Calu3 (cell line): ENCODE data around the gene MAB21L2. TPM values are rescaled to one million over a fixed set of nuclear protein-coding genes. Genes with fewer than 3 reads are reported as not detected.

ENCODE experiments used
- BruUV-seq: library from RNA; stranded (reverse); fragments of 400-500 nt; replicated peaks from 2 replicates; lab custom pipeline; 2021; lab: Mats Ljungman, UMichigan
- CTCF ChIA-PET: fragments of 300-600 bp; sonication (Branson Sonifier 250); formaldehyde crosslinking; loops from one replicate; lab custom pipeline; 2022; ENCODE audit warnings: antibody characterized with exemption; lab: Charles Lee
- DNase-seq: peaks from one replicate; pipeline ENCODE4 v3.0.0; 2022
- H3K27ac Mint-ChIP-seq: one replicate; pipeline ENCODE4 v1.8.0; 2022; ENCODE audit warnings: mixed read lengths; ENCODE audit not compliant: unreplicated experiment
- H3K27me3 Mint-ChIP-seq: one replicate; pipeline ENCODE4 v1.8.0; 2022; ENCODE audit warnings: mixed read lengths; ENCODE audit not compliant: unreplicated experiment
- H3K36me3 Mint-ChIP-seq: one replicate; pipeline ENCODE4 v1.8.0; 2022; ENCODE audit warnings: mild to moderate bottlenecking, moderate library complexity, mixed read lengths; ENCODE audit not compliant: insufficient read depth, unreplicated experiment
- H3K4me1 Mint-ChIP-seq: one replicate; pipeline ENCODE4 v1.8.0; 2022; ENCODE audit warnings: mild to moderate bottlenecking, low read depth, mixed read lengths; ENCODE audit not compliant: unreplicated experiment
- H3K4me3 Mint-ChIP-seq: one replicate; pipeline ENCODE4 v1.8.0; 2022; ENCODE audit warnings: mild to moderate bottlenecking, low read depth, moderate library complexity, mixed read lengths; ENCODE audit not compliant: unreplicated experiment
- H3K9me3 Mint-ChIP-seq: one replicate; pipeline ENCODE4 v1.8.0; 2022; ENCODE audit warnings: low read depth, mixed read lengths; ENCODE audit not compliant: unreplicated experiment
- intact Hi-C: fragments of 100-400 bp; cut with micrococcal nuclease; formaldehyde crosslinking; loops from one replicate; pipeline ENCODE4 v1.10.0; 2022; ENCODE audit not compliant: unreplicated experiment
- total RNA-seq: library from RNA; stranded (reverse); gene quantifications from 2 replicates; pipeline ENCODE4 v1.2.3, GENCODE V29; 2022
- TF ChIP-seq, protein P1 (sequence below): fragments of 200-600 bp; IDR thresholded peaks from one replicate; pipeline ENCODE4 v1.8.0; 2022; ENCODE audit warnings: antibody characterized with exemption; ENCODE audit not compliant: unreplicated experiment

MAB21L2 gene
- total RNA-seq, 1 experiment from 2014 or later, result 0.17 TPM

DNA sequence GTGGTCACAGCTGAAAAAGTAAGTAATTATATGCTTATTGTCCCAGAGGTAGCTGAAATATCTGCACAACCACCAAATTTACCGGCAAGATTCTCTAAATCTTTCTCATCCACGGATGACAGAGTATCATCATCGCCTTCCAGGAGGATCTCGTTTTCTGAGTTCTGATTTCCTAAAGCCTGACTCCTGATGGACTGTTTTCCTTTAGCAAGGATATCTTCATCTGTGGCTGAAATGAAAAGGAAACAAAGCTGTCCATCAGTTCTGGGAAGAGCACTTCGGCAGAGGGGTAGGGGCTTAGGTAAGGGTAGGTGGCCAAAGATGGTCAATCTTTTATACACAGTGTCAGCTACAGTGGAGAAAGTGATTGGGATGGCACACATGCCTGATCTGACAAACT, 8.7 kb downstream of the MAB21L2 start:
- intact Hi-C loops, result loop anchor here (5.0 kb wide), 1 partner anchor 293 kb away; no protein-coding TSS in a partner anchor
- H3K4me1 Mint-ChIP-seq, result no peaks in the 10 kb centered on the region
- H3K4me3 Mint-ChIP-seq, result no peak overlapping the region
- no peaks in the 10 kb centered on the region for H3K36me3 Mint-ChIP-seq
- CTCF ChIA-PET, result no interaction called here
- DNase-seq, result no peak
- no peaks in the 10 kb centered on the region for H3K9me3 Mint-ChIP-seq
- TF ChIP-seq, protein P1, sequence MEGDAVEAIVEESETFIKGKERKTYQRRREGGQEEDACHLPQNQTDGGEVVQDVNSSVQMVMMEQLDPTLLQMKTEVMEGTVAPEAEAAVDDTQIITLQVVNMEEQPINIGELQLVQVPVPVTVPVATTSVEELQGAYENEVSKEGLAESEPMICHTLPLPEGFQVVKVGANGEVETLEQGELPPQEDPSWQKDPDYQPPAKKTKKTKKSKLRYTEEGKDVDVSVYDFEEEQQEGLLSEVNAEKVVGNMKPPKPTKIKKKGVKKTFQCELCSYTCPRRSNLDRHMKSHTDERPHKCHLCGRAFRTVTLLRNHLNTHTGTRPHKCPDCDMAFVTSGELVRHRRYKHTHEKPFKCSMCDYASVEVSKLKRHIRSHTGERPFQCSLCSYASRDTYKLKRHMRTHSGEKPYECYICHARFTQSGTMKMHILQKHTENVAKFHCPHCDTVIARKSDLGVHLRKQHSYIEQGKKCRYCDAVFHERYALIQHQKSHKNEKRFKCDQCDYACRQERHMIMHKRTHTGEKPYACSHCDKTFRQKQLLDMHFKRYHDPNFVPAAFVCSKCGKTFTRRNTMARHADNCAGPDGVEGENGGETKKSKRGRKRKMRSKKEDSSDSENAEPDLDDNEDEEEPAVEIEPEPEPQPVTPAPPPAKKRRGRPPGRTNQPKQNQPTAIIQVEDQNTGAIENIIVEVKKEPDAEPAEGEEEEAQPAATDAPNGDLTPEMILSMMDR, result no peak
- H3K27me3 Mint-ChIP-seq, result no peaks in the 10 kb centered on the region
- no TSS peak for BruUV-seq
- H3K27ac Mint-ChIP-seq, result no peak overlapping the region

- no peaks in the 10 kb centered on the region for H3K9me3 Mint-ChIP-seq
- H3K27ac Mint-ChIP-seq, result no peak overlapping the region
- intact Hi-C loops, result loop anchor here (5.0 kb wide), 1 partner anchor 294 kb away; no protein-coding TSS in a partner anchor
- DNase-seq, result no peak
- no peaks in the 10 kb centered on the region for H3K4me1 Mint-ChIP-seq
- H3K4me3 Mint-ChIP-seq, result no peak overlapping the region
- H3K27me3 Mint-ChIP-seq, result no peaks in the 10 kb centered on the region
- BruUV-seq, result no TSS peak
- no peaks in the 10 kb centered on the region for H3K36me3 Mint-ChIP-seq
- TF ChIP-seq, protein P1, result no peak
- CTCF ChIA-PET, result interaction anchor here (0.6 to 0.7 kb wide), 2 partner anchors 12 to 107 kb away, joined by 3 to 5 read pairs; no protein-coding TSS in a partner anchor
These were observed 9.5 kb downstream of the MAB21L2 start for GRCh38 chr4:150591406-150591805.

DNA sequence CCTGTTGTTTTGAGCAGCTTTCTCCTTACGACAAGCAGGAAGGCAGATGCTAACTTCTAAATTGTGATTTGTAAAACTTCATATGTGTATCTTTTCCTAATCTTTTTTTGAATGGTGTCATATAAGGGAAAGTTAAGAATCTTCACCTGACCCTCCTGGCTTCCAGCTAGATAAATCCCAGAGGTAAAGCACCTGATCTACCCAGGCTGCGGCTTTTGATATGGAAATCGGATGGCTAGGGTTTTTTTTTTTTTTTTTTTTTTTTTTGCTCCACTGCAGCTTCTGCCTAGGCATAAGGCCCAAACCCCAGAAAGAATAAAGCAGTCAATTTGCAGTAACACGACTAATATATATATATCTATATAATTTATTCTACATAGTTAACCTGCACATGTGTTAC, 10.0 kb downstream of the MAB21L2 start:
- H3K27ac Mint-ChIP-seq, result no peak overlapping the region
- BruUV-seq, result no TSS peak
- H3K4me1 Mint-ChIP-seq, result no peaks in the 10 kb centered on the region
- CTCF ChIA-PET, result interaction anchor here (0.6 to 0.7 kb wide), 2 partner anchors 13 to 106 kb away, joined by 3 to 5 read pairs; no protein-coding TSS in a partner anchor
- H3K9me3 Mint-ChIP-seq, result no peaks in the 10 kb centered on the region
- no peaks in the 10 kb centered on the region for H3K27me3 Mint-ChIP-seq
- intact Hi-C loops, result loop anchor here (5.0 kb wide), 1 partner anchor 295 kb away; no protein-coding TSS in a partner anchor
- TF ChIP-seq, protein P1, result no peak
- no peak overlapping the region for H3K4me3 Mint-ChIP-seq
- no peak for DNase-seq
- no peaks in the 10 kb centered on the region for H3K36me3 Mint-ChIP-seq

DNA sequence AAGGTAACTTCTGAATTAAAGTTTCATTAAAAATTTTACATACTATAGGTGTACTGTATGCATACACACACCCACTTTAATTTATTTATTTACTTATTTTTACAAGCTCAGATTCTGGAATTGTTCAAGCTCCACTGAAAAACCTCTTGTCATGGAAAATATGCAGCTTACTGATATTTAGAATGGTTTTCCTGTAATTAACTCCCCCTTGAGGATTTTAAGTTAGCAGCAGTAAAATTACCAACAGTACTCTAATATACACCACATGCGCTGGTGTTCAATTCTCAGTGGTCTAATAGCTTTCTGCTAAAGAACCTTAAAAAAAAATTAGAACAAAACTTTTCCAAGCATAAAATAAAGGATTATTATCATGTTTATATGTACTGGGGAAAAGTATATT, 12.0 kb downstream of the MAB21L2 start:
- Mint-ChIP-seq H3K9me3 (no peaks in the 10 kb centered on the region), H3K27me3 (no peaks in the 10 kb centered on the region), H3K4me3 (no peak overlapping the region), H3K27ac (no peak overlapping the region), H3K36me3 (no peaks in the 10 kb centered on the region), H3K4me1 (no peaks in the 10 kb centered on the region)
- BruUV-seq, result no TSS peak
- TF ChIP-seq, protein P1, result no peak
- intact Hi-C loops, result loop anchor here (5.0 kb wide), 1 partner anchor 297 kb away; no protein-coding TSS in a partner anchor
- CTCF ChIA-PET, result interaction anchor here (0.6 kb wide), 1 partner anchor 222 kb away, joined by 4 read pairs; no protein-coding TSS in a partner anchor
- no peak for DNase-seq
